ENCODE data around the gene TRIM14.
"Not testable (repeated sequence)": the region's sequence is repeated elsewhere in the genome, so short reads cannot be mapped to it uniquely, and the experiment has no call there.

Gene TRIM14

DNA sequence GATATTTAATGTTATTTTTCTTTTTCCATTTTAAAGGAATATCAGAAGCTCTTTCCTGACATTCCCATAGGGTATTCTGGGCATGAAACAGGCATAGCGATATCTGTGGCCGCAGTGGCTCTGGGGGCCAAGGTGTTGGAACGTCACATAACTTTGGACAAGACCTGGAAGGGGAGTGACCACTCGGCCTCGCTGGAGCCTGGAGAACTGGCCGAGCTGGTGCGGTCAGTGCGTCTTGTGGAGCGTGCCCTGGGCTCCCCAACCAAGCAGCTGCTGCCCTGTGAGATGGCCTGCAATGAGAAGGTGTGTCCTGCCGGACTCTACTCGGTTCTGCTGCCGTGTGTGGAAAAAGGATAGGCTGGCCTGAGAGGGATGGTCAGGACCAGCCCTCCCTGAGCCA is 38.2 kb downstream of the TRIM14 start:
- Histone ChIP-seq H3K27ac (ENCODE audit: low read length) (peak overlapping the region; percentile 61), H3K36me3 (ENCODE audit: control insufficient read depth in 1 of 2, insufficient read depth in 2 of 2, low read length in 2 of 2) (peaks cover 32 to 35% of the 10 kb centered on the region in 2 donors), H3K27me3 (ENCODE audit: low read depth, low read length) (no peaks in the 10 kb centered on the region), H3K9me3 (ENCODE audit: control insufficient read depth in 1 of 2, low read length in 2 of 2) (no peaks in the 10 kb centered on the region), H3K4me1 (ENCODE audit: control insufficient read depth in 1 of 2, insufficient read depth in 2 of 2, low read length in 2 of 2) (no peaks in the 10 kb centered on the region), H3K4me3 (ENCODE audit: low read depth in 1 of 2, low read length in 2 of 2) (no peak overlapping the region)

DNA sequence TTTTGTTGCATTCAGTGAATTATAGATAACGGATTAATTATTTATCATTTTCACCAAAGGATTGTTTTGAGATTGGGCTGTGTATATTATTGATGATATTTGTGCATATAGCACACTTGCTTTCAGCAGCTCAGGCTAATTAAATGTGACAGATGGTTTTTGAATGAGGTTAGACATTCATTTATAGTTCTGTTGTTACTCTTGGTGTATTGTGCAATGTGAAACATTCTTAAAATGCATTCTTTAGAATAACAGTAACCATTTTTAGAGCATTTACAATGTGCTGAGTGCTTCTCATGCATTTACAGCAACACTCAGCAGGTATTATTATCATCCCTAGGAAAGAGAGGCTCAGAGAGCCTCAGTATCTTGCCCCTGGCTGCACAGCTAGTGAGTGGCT is 38.7 kb downstream of the TRIM14 start:
- Histone ChIP-seq H3K27ac (ENCODE audit: low read length) (no peak overlapping the region), H3K9me3 (ENCODE audit: control insufficient read depth in 1 of 2, low read length in 2 of 2) (no peaks in the 10 kb centered on the region), H3K4me3 (ENCODE audit: low read depth in 1 of 2, low read length in 2 of 2) (no peak overlapping the region), H3K4me1 (ENCODE audit: control insufficient read depth in 1 of 2, insufficient read depth in 2 of 2, low read length in 2 of 2) (no peaks in the 10 kb centered on the region), H3K36me3 (ENCODE audit: control insufficient read depth in 1 of 2, insufficient read depth in 2 of 2, low read length in 2 of 2) (peaks cover 32 to 35% of the 10 kb centered on the region in 2 donors), H3K27me3 (ENCODE audit: low read depth, low read length) (no peaks in the 10 kb centered on the region)

DNA sequence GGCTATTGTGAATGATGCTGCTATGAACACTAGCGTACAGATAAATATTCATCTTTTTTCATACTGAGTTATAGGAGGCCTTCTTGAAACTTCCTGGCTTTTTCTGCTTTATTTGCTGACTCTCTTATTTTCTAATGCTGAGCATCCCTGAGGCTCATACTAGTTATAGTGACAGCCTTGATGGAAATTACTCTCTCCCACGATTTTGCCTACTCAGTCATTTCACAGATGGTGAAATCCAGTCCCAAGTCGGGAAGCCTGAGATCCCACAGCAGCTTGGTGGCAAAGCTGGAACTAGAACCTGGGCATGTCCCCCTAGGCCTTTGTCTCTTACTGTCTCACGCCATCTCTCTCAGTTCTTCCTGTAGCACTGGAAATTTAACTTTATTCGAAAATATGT is 40.1 kb downstream of the TRIM14 start:
- H3K4me3 ChIP-seq (ENCODE audit: low read depth in 1 of 2, low read length in 2 of 2) = no peak overlapping the region
- H3K9me3 ChIP-seq (ENCODE audit: control insufficient read depth in 1 of 2, low read length in 2 of 2) = no peaks in the 10 kb centered on the region
- H3K27me3 ChIP-seq (ENCODE audit: low read depth, low read length) = no peaks in the 10 kb centered on the region
- no peak overlapping the region for H3K27ac ChIP-seq (ENCODE audit: low read length)
- peaks cover 26 to 35% of the 10 kb centered on the region in 2 donors for H3K36me3 ChIP-seq (ENCODE audit: control insufficient read depth in 1 of 2, insufficient read depth in 2 of 2, low read length in 2 of 2)
- peaks cover 4 to 9% of the 10 kb centered on the region in 2 donors for H3K4me1 ChIP-seq (ENCODE audit: control insufficient read depth in 1 of 2, insufficient read depth in 2 of 2, low read length in 2 of 2)

DNA sequence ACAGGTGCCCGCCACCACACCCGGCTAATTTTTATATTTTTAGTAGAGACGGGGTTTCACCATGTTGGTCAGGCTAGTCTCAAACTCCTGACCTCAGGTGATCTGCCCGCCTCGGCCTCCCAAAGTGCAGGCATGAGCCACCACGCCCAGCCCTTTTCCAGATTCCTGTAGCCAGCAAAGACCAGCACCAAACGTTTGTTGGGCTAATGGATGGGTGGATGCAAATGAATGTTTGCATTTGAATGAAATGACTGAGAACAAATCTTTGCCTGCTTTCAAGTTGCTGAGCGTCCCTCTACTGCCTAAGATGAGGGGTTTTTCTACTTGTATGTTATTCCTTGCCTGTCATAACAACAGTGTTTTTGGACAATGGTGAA is 42.5 kb downstream of the TRIM14 start:
- peaks cover 20 to 26% of the 10 kb centered on the region in 2 donors for H3K36me3 ChIP-seq (ENCODE audit: control insufficient read depth in 1 of 2, insufficient read depth in 2 of 2, low read length in 2 of 2)
- H3K4me1 ChIP-seq (ENCODE audit: control insufficient read depth in 1 of 2, insufficient read depth in 2 of 2, low read length in 2 of 2); H3K4me3 ChIP-seq (ENCODE audit: low read depth in 1 of 2, low read length in 2 of 2); H3K27me3 ChIP-seq (ENCODE audit: low read depth, low read length); H3K27ac ChIP-seq (ENCODE audit: low read length); H3K9me3 ChIP-seq (ENCODE audit: control insufficient read depth in 1 of 2, low read length in 2 of 2): not testable (repeated sequence)

DNA sequence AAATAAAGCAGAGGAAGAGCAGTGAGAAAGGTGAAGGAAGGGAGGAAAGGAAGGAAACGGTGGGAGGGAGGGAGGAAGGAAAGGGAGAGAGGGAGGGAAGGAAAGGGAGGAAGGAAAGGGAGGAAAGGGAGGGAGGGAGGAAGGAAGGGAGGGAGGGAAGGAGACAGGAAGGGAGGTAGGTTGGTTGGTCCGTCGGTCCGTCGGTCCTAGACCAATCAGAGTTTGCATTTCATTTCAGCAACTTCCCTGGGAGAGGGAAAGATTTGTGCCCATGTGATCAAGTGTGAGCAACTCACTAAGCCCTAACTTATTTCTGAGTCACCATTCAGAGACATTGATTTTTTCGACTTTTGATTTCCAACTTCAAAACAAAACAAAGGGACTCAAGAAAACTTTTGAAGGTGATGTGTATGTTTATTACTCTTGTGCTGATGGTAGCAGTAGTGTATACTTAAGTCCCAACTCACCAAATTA is 43.7 kb downstream of the TRIM14 start:
- H3K4me1 ChIP-seq (ENCODE audit: control insufficient read depth in 1 of 2, insufficient read depth in 2 of 2, low read length in 2 of 2) = peaks cover 4 to 9% of the 10 kb centered on the region in 2 donors
- no peaks in the 10 kb centered on the region for H3K27me3 ChIP-seq (ENCODE audit: low read depth, low read length)
- H3K27ac ChIP-seq (ENCODE audit: low read length) = peak overlapping the region; percentile 35

DNA sequence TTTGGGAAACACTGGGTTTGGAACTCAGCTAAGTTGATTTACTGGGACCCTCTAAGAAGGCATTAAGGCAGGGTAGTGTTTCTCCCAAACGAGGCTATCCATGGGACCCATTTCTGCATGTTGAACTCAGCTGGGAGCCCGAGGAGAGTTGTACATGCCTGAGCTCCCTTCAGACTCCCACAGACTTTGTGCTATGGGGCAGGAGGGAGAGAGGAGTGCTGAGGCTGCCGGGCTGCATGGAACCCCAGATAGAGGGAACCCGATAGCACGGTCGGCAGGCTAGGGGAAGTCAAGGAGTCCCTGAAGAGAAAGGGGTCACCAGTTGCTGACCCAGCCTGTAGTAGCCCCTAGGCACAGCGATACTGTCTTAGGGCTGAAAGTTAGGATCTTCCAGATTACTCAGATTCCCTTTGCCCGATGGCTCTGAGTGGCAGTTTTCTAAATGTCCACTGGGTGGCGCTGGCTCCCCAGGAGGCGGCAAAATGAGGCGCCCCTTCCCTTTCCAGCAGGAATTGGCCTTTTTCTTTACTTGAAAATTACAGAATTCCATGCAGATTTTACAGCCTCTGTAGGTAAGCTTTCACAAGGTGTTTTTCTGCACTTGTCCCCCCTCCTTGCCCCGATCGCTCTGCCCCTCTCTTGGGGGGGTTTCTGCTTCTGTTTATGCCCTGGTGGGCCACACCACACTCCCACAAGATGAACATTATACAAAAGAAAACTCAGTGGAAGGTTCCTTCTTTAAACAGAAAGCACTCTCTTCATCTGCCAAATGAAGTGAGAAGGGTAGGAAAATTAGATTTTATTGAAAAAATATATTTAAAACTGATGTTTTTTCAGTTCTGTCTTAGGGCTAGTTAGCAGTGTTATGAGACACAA is 44.7 kb downstream of the TRIM14 start:
- Histone ChIP-seq H3K27ac (ENCODE audit: low read length) (peak overlapping the region; percentile 77), H3K27me3 (ENCODE audit: low read depth, low read length) (no peaks in the 10 kb centered on the region), H3K4me3 (ENCODE audit: low read depth in 1 of 2, low read length in 2 of 2) (no peak overlapping the region), H3K4me1 (ENCODE audit: control insufficient read depth in 1 of 2, insufficient read depth in 2 of 2, low read length in 2 of 2) (peaks cover 4 to 9% of the 10 kb centered on the region in 2 donors), H3K9me3 (ENCODE audit: control insufficient read depth in 1 of 2, low read length in 2 of 2) (no peaks in the 10 kb centered on the region), H3K36me3 (ENCODE audit: control insufficient read depth in 1 of 2, insufficient read depth in 2 of 2, low read length in 2 of 2) (peaks cover 10 to 14% of the 10 kb centered on the region in 2 donors)

More for the DNA sequence above, 43.7 kb downstream of the TRIM14 start:
- Histone ChIP-seq H3K9me3 (ENCODE audit: control insufficient read depth in 1 of 2, low read length in 2 of 2) (no peaks in the 10 kb centered on the region), H3K36me3 (ENCODE audit: control insufficient read depth in 1 of 2, insufficient read depth in 2 of 2, low read length in 2 of 2) (peaks cover 11 to 19% of the 10 kb centered on the region in 2 donors), H3K4me3 (ENCODE audit: low read depth in 1 of 2, low read length in 2 of 2) (no peak overlapping the region)

DNA sequence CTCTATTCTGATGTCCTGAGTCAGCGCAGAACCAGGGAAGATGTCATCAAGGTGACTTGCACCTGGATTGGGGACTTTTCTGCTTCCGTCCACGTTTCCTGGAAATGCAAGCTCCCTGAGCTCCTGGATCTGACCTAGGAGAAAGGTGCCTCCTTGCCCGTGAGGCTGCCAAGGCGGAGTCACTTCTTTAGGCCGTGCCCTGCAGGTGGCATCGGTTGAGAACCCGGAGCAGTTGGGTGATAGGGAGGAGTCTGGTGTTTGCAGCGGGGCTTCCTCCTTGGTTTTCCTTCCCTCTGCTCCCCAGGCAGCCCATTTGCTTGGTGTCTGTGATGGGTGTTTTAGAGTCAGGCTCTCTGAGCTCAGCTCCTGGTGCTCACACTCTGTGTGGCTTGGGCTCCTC is 47.3 kb downstream of the TRIM14 start:
- Histone ChIP-seq H3K9me3 (ENCODE audit: control insufficient read depth in 1 of 2, low read length in 2 of 2) (no peaks in the 10 kb centered on the region), H3K36me3 (ENCODE audit: control insufficient read depth in 1 of 2, insufficient read depth in 2 of 2, low read length in 2 of 2) (peaks cover 0 to 3% of the 10 kb centered on the region in 2 donors), H3K4me1 (ENCODE audit: control insufficient read depth in 1 of 2, insufficient read depth in 2 of 2, low read length in 2 of 2) (peaks cover 4 to 9% of the 10 kb centered on the region in 2 donors), H3K27ac (ENCODE audit: low read length) (peak overlapping the region; percentile 78), H3K4me3 (ENCODE audit: low read depth in 1 of 2, low read length in 2 of 2) (no peak overlapping the region), H3K27me3 (ENCODE audit: low read depth, low read length) (no peaks in the 10 kb centered on the region)

DNA sequence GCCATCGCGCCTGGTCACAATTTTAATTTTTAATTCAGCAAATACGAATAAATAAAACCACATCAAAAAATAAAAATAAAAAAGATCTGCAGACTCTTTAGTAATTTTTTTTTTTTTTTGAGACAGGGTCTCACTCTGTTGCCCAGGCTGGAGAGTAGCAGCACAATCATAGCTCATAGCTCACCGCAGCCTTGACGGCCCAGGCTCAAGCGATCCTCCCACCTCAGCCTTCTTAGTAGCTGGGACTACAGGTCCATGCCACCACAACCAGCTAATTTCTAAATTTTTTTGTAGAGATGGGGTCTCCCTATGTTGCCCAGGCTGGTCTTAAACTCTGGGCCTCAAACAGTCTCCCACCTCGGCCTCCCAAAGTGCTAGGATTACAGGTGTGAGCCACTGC is 48.3 kb downstream of the TRIM14 start:
- peaks cover 2 to 3% of the 10 kb centered on the region in 2 donors for H3K36me3 ChIP-seq (ENCODE audit: control insufficient read depth in 1 of 2, insufficient read depth in 2 of 2, low read length in 2 of 2)

DNA sequence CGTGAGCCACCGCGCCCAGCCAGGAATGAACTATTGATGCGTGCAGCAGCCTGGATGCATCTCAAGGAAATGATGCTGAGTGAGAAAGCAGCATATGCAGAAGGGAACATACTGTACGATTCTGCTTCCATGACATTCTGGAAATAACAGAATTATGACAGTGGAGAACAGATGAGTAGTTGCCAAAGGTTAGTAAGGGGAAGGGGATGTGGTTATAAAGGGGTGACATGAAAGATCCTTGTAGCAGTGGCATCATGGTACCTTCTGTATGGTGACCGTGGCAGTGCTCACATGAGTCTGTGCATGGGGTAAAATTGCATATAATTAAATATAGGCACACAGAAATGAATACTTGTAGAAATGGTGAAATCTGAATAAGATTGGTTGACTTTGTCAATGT is 49.5 kb downstream of the TRIM14 start:
- Histone ChIP-seq H3K27ac (ENCODE audit: low read length) (no peak overlapping the region), H3K27me3 (ENCODE audit: low read depth, low read length) (no peaks in the 10 kb centered on the region), H3K36me3 (ENCODE audit: control insufficient read depth in 1 of 2, insufficient read depth in 2 of 2, low read length in 2 of 2) (peaks cover 8 to 9% of the 10 kb centered on the region in 2 donors), H3K4me3 (ENCODE audit: low read depth in 1 of 2, low read length in 2 of 2) (no peak overlapping the region), H3K9me3 (ENCODE audit: control insufficient read depth in 1 of 2, low read length in 2 of 2) (no peaks in the 10 kb centered on the region), H3K4me1 (ENCODE audit: control insufficient read depth in 1 of 2, insufficient read depth in 2 of 2, low read length in 2 of 2) (peaks cover under 1 to 6% of the 10 kb centered on the region in 2 donors)

More for the DNA sequence above, 48.3 kb downstream of the TRIM14 start:
- Histone ChIP-seq H3K4me3 (ENCODE audit: low read depth in 1 of 2, low read length in 2 of 2) (no peak overlapping the region), H3K9me3 (ENCODE audit: control insufficient read depth in 1 of 2, low read length in 2 of 2) (no peaks in the 10 kb centered on the region), H3K27ac (ENCODE audit: low read length) (peak overlapping the region; percentile 70), H3K4me1 (ENCODE audit: control insufficient read depth in 1 of 2, insufficient read depth in 2 of 2, low read length in 2 of 2) (peaks cover 4 to 9% of the 10 kb centered on the region in 2 donors), H3K27me3 (ENCODE audit: low read depth, low read length) (no peaks in the 10 kb centered on the region)

DNA sequence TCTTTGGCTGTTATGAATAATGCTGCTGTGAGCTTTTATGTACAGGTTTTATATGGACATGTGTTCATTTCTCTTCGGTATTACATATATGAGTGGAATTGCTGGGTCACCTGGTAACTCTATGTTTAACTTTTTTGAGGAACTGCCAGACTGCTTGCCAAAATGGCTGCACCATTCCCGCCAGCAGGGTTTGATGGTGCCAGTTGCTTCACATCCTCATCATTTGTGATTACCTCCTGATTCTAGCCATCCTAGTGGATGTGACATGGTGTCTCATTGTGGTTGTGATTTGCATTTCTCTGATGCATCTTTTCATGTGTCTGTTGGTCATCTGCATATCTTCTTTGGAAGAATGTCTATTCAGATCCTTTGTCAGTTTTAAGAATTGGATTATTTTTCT is 51.8 kb downstream of the TRIM14 start:
- H3K9me3 ChIP-seq (ENCODE audit: control insufficient read depth in 1 of 2, low read length in 2 of 2) = no peaks in the 10 kb centered on the region
- no peaks in the 10 kb centered on the region for H3K27me3 ChIP-seq (ENCODE audit: low read depth, low read length)
- H3K4me1 ChIP-seq (ENCODE audit: control insufficient read depth in 1 of 2, insufficient read depth in 2 of 2, low read length in 2 of 2) = no peaks in the 10 kb centered on the region
- no peak overlapping the region for H3K27ac ChIP-seq (ENCODE audit: low read length)
- H3K4me3 ChIP-seq (ENCODE audit: low read depth in 1 of 2, low read length in 2 of 2) = no peak overlapping the region
- peaks cover 16 to 20% of the 10 kb centered on the region in 2 donors for H3K36me3 ChIP-seq (ENCODE audit: control insufficient read depth in 1 of 2, insufficient read depth in 2 of 2, low read length in 2 of 2)

DNA sequence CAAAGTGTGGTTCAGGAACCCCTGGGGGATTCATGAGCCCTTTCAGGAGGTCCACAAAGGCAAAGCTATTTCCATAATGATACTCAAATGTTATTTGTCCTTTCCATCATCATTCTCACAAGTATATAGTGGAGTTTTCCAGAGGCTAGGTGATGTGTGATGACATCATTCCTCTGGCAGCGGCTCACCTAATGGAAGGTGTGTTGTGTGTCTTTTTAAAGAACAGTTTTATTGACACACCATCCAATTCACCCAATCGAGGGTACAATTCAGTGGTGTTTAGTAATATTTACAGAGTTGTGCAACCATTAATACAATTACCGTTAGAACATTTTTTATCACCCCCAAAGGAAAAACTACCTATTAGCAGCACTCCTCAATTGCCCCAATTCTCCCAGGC is 52.8 kb downstream of the TRIM14 start:
- H3K36me3 ChIP-seq (ENCODE audit: control insufficient read depth in 1 of 2, insufficient read depth in 2 of 2, low read length in 2 of 2) = peaks cover 15 to 20% of the 10 kb centered on the region in 2 donors

More for the DNA sequence above, 52.8 kb downstream of the TRIM14 start:
- no peak overlapping the region for H3K4me3 ChIP-seq (ENCODE audit: low read depth in 1 of 2, low read length in 2 of 2)
- H3K27ac ChIP-seq (ENCODE audit: low read length) = no peak overlapping the region
- no peaks in the 10 kb centered on the region for H3K27me3 ChIP-seq (ENCODE audit: low read depth, low read length)
- no peaks in the 10 kb centered on the region for H3K4me1 ChIP-seq (ENCODE audit: control insufficient read depth in 1 of 2, insufficient read depth in 2 of 2, low read length in 2 of 2)
- no peaks in the 10 kb centered on the region for H3K9me3 ChIP-seq (ENCODE audit: control insufficient read depth in 1 of 2, low read length in 2 of 2)
